NK-92 (cell line): ENCODE results near the gene SASH1.

ENCODE experiments used
- DNase-seq: peaks from one replicate; lab custom pipeline; 2025; ENCODE audit not compliant: unreplicated experiment; lab: John Stamatoyannopoulos, UW

The SASH1 gene

GRCh38 chr6:148544421-148544820, 201.8 kb downstream of the SASH1 start:
- DNase-seq = no peak

GRCh38 chr6:148545901-148546300, 203.3 kb downstream of the SASH1 start:
- no peak for DNase-seq

- DNase-seq = no peak
Measured at GRCh38 chr6:148547110-148547509, 204.5 kb downstream of the SASH1 start.

- no peak for DNase-seq
Measured at GRCh38 chr6:148548065-148548748, 205.6 kb downstream of the SASH1 start.

- no peak for DNase-seq
Measured at GRCh38 chr6:148548749-148549140, 206.1 kb downstream of the SASH1 start.

GRCh38 chr6:148550569-148550968, 207.9 kb downstream of the SASH1 start:
- DNase-seq = no peak

GRCh38 chr6:148551226-148551625, 208.6 kb downstream of the SASH1 start:
- DNase-seq = no peak

- DNase-seq = no peak
Measured at GRCh38 chr6:148556410-148556809, 213.8 kb downstream of the SASH1 start.

GRCh38 chr6:148557796-148558321, 215.2 kb downstream of the SASH1 start:
- DNase-seq = no peak

GRCh38 chr6:148559848-148560433, 217.3 kb downstream of the SASH1 start:
- DNase-seq = no peak

GRCh38 chr6:148561629-148562028, 219.0 kb downstream of the SASH1 start:
- no peak for DNase-seq

GRCh38 chr6:148563066-148563465, 220.4 kb downstream of the SASH1 start:
- DNase-seq = no peak

GRCh38 chr6:148564494-148565035, 221.9 kb downstream of the SASH1 start:
- no peak for DNase-seq

- DNase-seq = no peak
Measured at GRCh38 chr6:148565321-148565926, 222.8 kb downstream of the SASH1 start.

GRCh38 chr6:148565930-148566663, 223.5 kb downstream of the SASH1 start:
- no peak for DNase-seq

- no peak for DNase-seq
Measured at GRCh38 chr6:148566664-148567350, 224.2 kb downstream of the SASH1 start.

GRCh38 chr6:148570456-148570855, 227.8 kb downstream of the SASH1 start:
- no peak for DNase-seq

- DNase-seq = no peak
Measured at GRCh38 chr6:148572676-148573335, 230.2 kb downstream of the SASH1 start.

- DNase-seq = no peak
Measured at GRCh38 chr6:148573922-148574321, 231.3 kb downstream of the SASH1 start.
